BLaER1 (cell line): Measurements from ENCODE around the gene CCL22.
A peak's percentile ranks its signal among the peaks of the same experiment; 100 is the strongest.

Source experiments
- H3K27ac ChIP-seq: shearing (Covaris generic); formaldehyde crosslinking; 2 replicates; pipeline ENCODE4 v1.8.1; 2022
- H3K27me3 ChIP-seq: shearing (Covaris generic); formaldehyde crosslinking; 2 replicates; pipeline ENCODE4 v1.8.1; 2022
- H3K36me3 ChIP-seq: shearing (Covaris generic); formaldehyde crosslinking; 2 replicates; pipeline ENCODE4 v1.8.1; 2022
- H3K4me1 ChIP-seq: shearing (Covaris generic); formaldehyde crosslinking; 2 replicates; pipeline ENCODE4 v1.8.1; 2022
- H3K4me2 ChIP-seq: shearing (Covaris generic); formaldehyde crosslinking; 2 replicates; pipeline ENCODE4 v1.8.1; 2022
- H3K4me3 ChIP-seq: shearing (Covaris generic); formaldehyde crosslinking; 2 replicates; pipeline ENCODE4 v1.8.1; 2022
- H3K9ac ChIP-seq: shearing (Covaris generic); formaldehyde crosslinking; 2 replicates; pipeline ENCODE4 v1.8.1; 2022
- H3K9me3 ChIP-seq: shearing (Covaris generic); formaldehyde crosslinking; 2 replicates; pipeline ENCODE4 v1.8.1; 2022
- H4K20me1 ChIP-seq: shearing (Covaris generic); formaldehyde crosslinking; 2 replicates; pipeline ENCODE4 v1.8.1; 2022
- Cebpa-rat ChIP-seq: shearing (Covaris generic); IDR thresholded peaks from 2 replicates; pipeline ENCODE4 v1.8.1; 2022

Gene CCL22

GRCh38 chr16:57360321-57360935, 1.8 kb downstream of the CCL22 start:
- H3K27ac ChIP-seq: no peak overlapping the region

GRCh38 chr16:57361404-57361803, 2.8 kb downstream of the CCL22 start:
- Histone ChIP-seq H3K27me3 (no peaks in the 10 kb centered on the region), H3K27ac (no peak overlapping the region), H3K36me3 (no peaks in the 10 kb centered on the region), H3K4me2 (no peak overlapping the region), H3K9ac (no peak overlapping the region), H3K4me3 (no peak overlapping the region), H4K20me1 (no peaks in the 10 kb centered on the region), H3K9me3 (no peaks in the 10 kb centered on the region), H3K4me1 (peaks cover 8% of the 10 kb centered on the region)
- no peak for TF ChIP-seq Cebpa-rat

More at GRCh38 chr16:57360321-57360935, 1.8 kb downstream of the CCL22 start:
- no peak overlapping the region for H3K4me3 ChIP-seq
- no peaks in the 10 kb centered on the region for H3K27me3 ChIP-seq
- peaks cover 8% of the 10 kb centered on the region for H3K4me1 ChIP-seq
- no peak for TF ChIP-seq Cebpa-rat
- no peak overlapping the region for H3K4me2 ChIP-seq
- no peaks in the 10 kb centered on the region for H3K9me3 ChIP-seq
- H3K36me3 ChIP-seq: no peaks in the 10 kb centered on the region
- no peaks in the 10 kb centered on the region for H4K20me1 ChIP-seq
- no peak overlapping the region for H3K9ac ChIP-seq

GRCh38 chr16:57364143-57364542, 5.6 kb downstream of the CCL22 start:
- no peak overlapping the region for H3K4me3 ChIP-seq
- H4K20me1 ChIP-seq: no peaks in the 10 kb centered on the region
- no peak for TF ChIP-seq Cebpa-rat

GRCh38 chr16:57366544-57367040, 8.0 kb downstream of the CCL22 start:
- no peak overlapping the region for H3K4me2 ChIP-seq
- no peaks in the 10 kb centered on the region for H3K27me3 ChIP-seq
- H3K9me3 ChIP-seq: no peaks in the 10 kb centered on the region
- TF ChIP-seq Cebpa-rat: no peak
- H3K27ac ChIP-seq: no peak overlapping the region
- H3K36me3 ChIP-seq: no peaks in the 10 kb centered on the region
- no peaks in the 10 kb centered on the region for H4K20me1 ChIP-seq
- no peak overlapping the region for H3K9ac ChIP-seq
- H3K4me3 ChIP-seq: no peak overlapping the region
- H3K4me1 ChIP-seq: no peaks in the 10 kb centered on the region

More at GRCh38 chr16:57364143-57364542, 5.6 kb downstream of the CCL22 start:
- H3K9me3 ChIP-seq: no peaks in the 10 kb centered on the region
- H3K36me3 ChIP-seq: no peaks in the 10 kb centered on the region
- H3K9ac ChIP-seq: no peak overlapping the region
- H3K27ac ChIP-seq: no peak overlapping the region
- no peak overlapping the region for H3K4me2 ChIP-seq
- H3K27me3 ChIP-seq: no peaks in the 10 kb centered on the region
- H3K4me1 ChIP-seq: no peaks in the 10 kb centered on the region

GRCh38 chr16:57367116-57367752, 8.7 kb downstream of the CCL22 start:
- Histone ChIP-seq H3K36me3 (no peaks in the 10 kb centered on the region), H3K9me3 (no peaks in the 10 kb centered on the region), H4K20me1 (no peaks in the 10 kb centered on the region), H3K9ac (no peak overlapping the region), H3K27me3 (no peaks in the 10 kb centered on the region), H3K27ac (no peak overlapping the region), H3K4me3 (no peak overlapping the region), H3K4me1 (peaks cover 1% of the 10 kb centered on the region; the same call in 1 of the 2 replicates), H3K4me2 (no peak overlapping the region)
- TF ChIP-seq Cebpa-rat: no peak

GRCh38 chr16:57371494-57372371, 13.2 kb downstream of the CCL22 start:
- Histone ChIP-seq H3K4me2 (no peak overlapping the region), H3K4me1 (peaks cover 11% of the 10 kb centered on the region), H3K9ac (no peak overlapping the region), H3K36me3 (no peaks in the 10 kb centered on the region), H3K27ac (no peak overlapping the region), H3K4me3 (no peak overlapping the region), H3K27me3 (no peaks in the 10 kb centered on the region), H3K9me3 (no peaks in the 10 kb centered on the region), H4K20me1 (no peaks in the 10 kb centered on the region)
- no peak for TF ChIP-seq Cebpa-rat

- Histone ChIP-seq H3K36me3 (no peaks in the 10 kb centered on the region), H3K4me3 (no peak within 1 kb of the TSS), H3K27me3 (no peaks in the 10 kb centered on the region), H3K4me1 (peaks cover 16% of the 10 kb centered on the region), H3K27ac (no peak within 1 kb of the TSS), H4K20me1 (no peaks in the 10 kb centered on the region), H3K9me3 (no peaks in the 10 kb centered on the region), H3K9ac (0 out of 2 replicates have a peak within 1 kb of the TSS, but pooled peaks have one; percentile 19), H3K4me2 (peak within 1 kb of the TSS; percentile 30; the same call in 1 of the 2 replicates)
- TF ChIP-seq Cebpa-rat: no peak
Measured at GRCh38 chr16:57372372-57373116, 14.0 kb downstream of the CCL22 start, which contains the start of gene CX3CL1. TSS of gene CX3CL1 (plus strand) at chr16:57372490. CDS start at chr16:57372569, 79 bp downstream.

- Histone ChIP-seq H3K4me3 (no peak overlapping the region), H3K4me2 (peak overlapping the region; percentile 30; the same call in 1 of the 2 replicates), H3K9me3 (no peaks in the 10 kb centered on the region), H3K27me3 (no peaks in the 10 kb centered on the region), H3K9ac (no peak overlapping the region), H3K27ac (no peak overlapping the region), H3K4me1 (peaks cover 24% of the 10 kb centered on the region), H4K20me1 (no peaks in the 10 kb centered on the region), H3K36me3 (no peaks in the 10 kb centered on the region)
- TF ChIP-seq Cebpa-rat: no peak
Measured at GRCh38 chr16:57373117-57373947, 14.7 kb downstream of the CCL22 start.
